PC-3 (cell line): ENCODE results near the gene VAV3. TPM values are rescaled to one million over a fixed set of nuclear protein-coding genes. Genes with fewer than 3 reads are reported as not detected.

Experiments used
- ATAC-seq: fragments of 200-7000 bp; cut with Tn5 transposase; 2 replicates; pipeline ENCODE4 v1.9.1; 2020; ENCODE audit warnings: mild to moderate bottlenecking, moderate library complexity
- BruUV-seq: library from RNA; stranded (reverse); fragments of 400-500 nt; replicated peaks from 2 replicates; lab custom pipeline; 2021; lab: Mats Ljungman, UMichigan
- CTCF ChIA-PET: fragments of 300-600 bp; sonication (Branson Sonifier 250); formaldehyde crosslinking; loops from one replicate; lab custom pipeline; 2022; ENCODE audit warnings: antibody characterized with exemption; lab: Charles Lee
- POLR2A ChIA-PET: fragments of 300-600 bp; sonication (Branson Sonifier 250); formaldehyde crosslinking; loops from one replicate; lab custom pipeline; 2022; ENCODE audit warnings: antibody characterized with exemption; ENCODE audit not compliant: unreplicated experiment; lab: Charles Lee
- DNase-seq: peaks from one replicate; pipeline ENCODE4 v3.0.0-alpha.2; 2015
- H2AFZ ChIP-seq: fragments of 300-600 bp; sonication (generic); 2 replicates; pipeline ENCODE4 v1.6.0; 2016; ENCODE audit warnings: antibody characterized with exemption, low read length
- H3F3A ChIP-seq: fragments of 300-600 bp; sonication (generic); one replicate; pipeline ENCODE4 v1.6.0; 2017; ENCODE audit warnings: antibody characterized with exemption, low read length, control low read depth, mild to moderate bottlenecking; ENCODE audit not compliant: unreplicated experiment
- H3K27ac ChIP-seq: fragments of 300-600 bp; sonication (generic); 2 replicates; pipeline ENCODE4 v1.5.1; 2016; ENCODE audit warnings: mild to moderate bottlenecking, low read length
- H3K27me3 ChIP-seq: fragments of 300-600 bp; sonication (generic); 2 replicates; pipeline ENCODE4 v1.6.1; 2016; ENCODE audit warnings: low read length, mixed read lengths
- H3K36me3 ChIP-seq: fragments of 300-600 bp; sonication (generic); 2 replicates; pipeline ENCODE4 v1.6.1; 2016; ENCODE audit warnings: low read depth, mixed run types, low read length, mixed read lengths
- H3K4me1 ChIP-seq: fragments of 300-600 bp; sonication (generic); 2 replicates; pipeline ENCODE4 v1.5.1; 2016; ENCODE audit warnings: low read length; ENCODE audit not compliant: insufficient read depth
- H3K4me2 ChIP-seq: fragments of 300-600 bp; sonication (generic); 2 replicates; pipeline ENCODE4 v1.6.0; 2016; ENCODE audit warnings: low read length
- H3K4me3 ChIP-seq: fragments of 300-600 bp; sonication (generic); 2 replicates; pipeline ENCODE4 v1.5.1; 2016; ENCODE audit warnings: mild to moderate bottlenecking, low read length, mixed read lengths
- H3K79me2 ChIP-seq: fragments of 300-600 bp; sonication (generic); 2 replicates; pipeline ENCODE4 v1.6.1; 2017; ENCODE audit warnings: low read length, mixed read lengths
- H3K9ac ChIP-seq: fragments of 300-600 bp; sonication (generic); 2 replicates; pipeline ENCODE4 v1.6.0; 2016; ENCODE audit warnings: mild to moderate bottlenecking, low read length
- H3K9me2 ChIP-seq: fragments of 300-600 bp; sonication (generic); replicated peaks from 2 replicates; pipeline ENCODE4 v1.6.1; 2016; ENCODE audit warnings: mixed run types, low read length, mixed read lengths
- H3K9me3 ChIP-seq: fragments of 300-600 bp; sonication (generic); 2 replicates; pipeline ENCODE4 v1.6.1; 2016; ENCODE audit warnings: low read length, mixed read lengths
- H4K20me1 ChIP-seq: fragments of 300-600 bp; sonication (generic); 2 replicates; pipeline ENCODE4 v1.6.1; 2016; ENCODE audit warnings: low read length, mixed read lengths
- EZH2 ChIP-seq: fragments of 300-600 bp; sonication (generic); IDR thresholded peaks from one replicate; pipeline ENCODE4 v1.6.1; 2017; ENCODE audit warnings: antibody characterized with exemption, mild to moderate bottlenecking, low read length; ENCODE audit not compliant: unreplicated experiment
- EZH2phosphoT487 ChIP-seq: fragments of 300-600 bp; sonication (generic); IDR thresholded peaks from 2 replicates; pipeline ENCODE4 v1.6.1; 2018; ENCODE audit warnings: mild to moderate bottlenecking, antibody characterized with exemption, low read length, borderline replicate concordance
- intact Hi-C: fragments of 100-400 bp; cut with micrococcal nuclease; formaldehyde crosslinking; loops from 2 replicates; pipeline ENCODE4 v1.9.0; 2023
- total RNA-seq: library from RNA; depleted of rRNA; stranded (reverse); fragments of >200 nt; gene quantifications from 2 replicates; pipeline ENCODE4 v1.2.3, GENCODE V29; 2014
- TF ChIP-seq, protein P1 (sequence below): fragments of 300-600 bp; sonication (generic); conservative IDR thresholded peaks from 2 replicates; pipeline ENCODE4 v1.5.1; 2017; ENCODE audit warnings: antibody characterized with exemption, low read depth, mild to moderate bottlenecking, low read length

The VAV3 gene
- total RNA-seq, 1 experiment from 2014 or later = 0.73 TPM

DNA sequence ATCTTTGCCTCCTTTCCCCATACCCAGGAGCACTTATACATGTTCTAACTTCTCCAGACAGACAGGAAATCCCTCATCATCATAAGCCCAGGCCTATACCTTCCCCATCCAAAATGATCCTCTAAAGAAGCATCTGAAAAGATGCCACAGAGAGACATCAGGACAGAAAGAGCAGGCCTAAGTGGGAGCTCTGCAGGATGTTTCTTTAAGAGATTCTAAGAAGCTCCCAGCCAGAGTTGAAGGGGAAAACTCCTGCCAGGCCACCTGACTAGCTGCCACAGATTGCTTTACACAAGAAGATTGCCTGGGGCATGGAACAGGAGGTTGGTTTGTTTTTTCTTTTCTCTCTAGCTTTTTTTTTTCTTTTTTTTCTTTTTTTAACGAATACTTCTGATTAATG lies 275.8 kb downstream of the VAV3 start:
- ATAC-seq = peak; percentile 41
- no peaks in the 10 kb centered on the region for H3F3A ChIP-seq
- CTCF ChIA-PET = no interaction called here
- no peaks in the 10 kb centered on the region for H3K27me3 ChIP-seq
- H2AFZ ChIP-seq = no peak overlapping the region
- peak overlapping the region; percentile 45 for H3K9ac ChIP-seq
- BruUV-seq = no TSS peak
- no peaks in the 10 kb centered on the region for H4K20me1 ChIP-seq
- peaks cover 55% of the 10 kb centered on the region for H3K4me1 ChIP-seq
- TF ChIP-seq EZH2 (no peak), EZH2phosphoT487 (no peak)
- TF ChIP-seq, protein P1, sequence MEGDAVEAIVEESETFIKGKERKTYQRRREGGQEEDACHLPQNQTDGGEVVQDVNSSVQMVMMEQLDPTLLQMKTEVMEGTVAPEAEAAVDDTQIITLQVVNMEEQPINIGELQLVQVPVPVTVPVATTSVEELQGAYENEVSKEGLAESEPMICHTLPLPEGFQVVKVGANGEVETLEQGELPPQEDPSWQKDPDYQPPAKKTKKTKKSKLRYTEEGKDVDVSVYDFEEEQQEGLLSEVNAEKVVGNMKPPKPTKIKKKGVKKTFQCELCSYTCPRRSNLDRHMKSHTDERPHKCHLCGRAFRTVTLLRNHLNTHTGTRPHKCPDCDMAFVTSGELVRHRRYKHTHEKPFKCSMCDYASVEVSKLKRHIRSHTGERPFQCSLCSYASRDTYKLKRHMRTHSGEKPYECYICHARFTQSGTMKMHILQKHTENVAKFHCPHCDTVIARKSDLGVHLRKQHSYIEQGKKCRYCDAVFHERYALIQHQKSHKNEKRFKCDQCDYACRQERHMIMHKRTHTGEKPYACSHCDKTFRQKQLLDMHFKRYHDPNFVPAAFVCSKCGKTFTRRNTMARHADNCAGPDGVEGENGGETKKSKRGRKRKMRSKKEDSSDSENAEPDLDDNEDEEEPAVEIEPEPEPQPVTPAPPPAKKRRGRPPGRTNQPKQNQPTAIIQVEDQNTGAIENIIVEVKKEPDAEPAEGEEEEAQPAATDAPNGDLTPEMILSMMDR = no peak
- POLR2A ChIA-PET = no interaction called here
- H3K4me2 ChIP-seq = peak overlapping the region; percentile 69
- H3K4me3 ChIP-seq = 0 out of 2 replicates have a peak overlapping the region, but pooled peaks have one; percentile 22
- peak; percentile 72 for DNase-seq
- H3K36me3 ChIP-seq = no peaks in the 10 kb centered on the region
- H3K79me2 ChIP-seq = no peaks in the 10 kb centered on the region
- peak overlapping the region; percentile 88 for H3K27ac ChIP-seq
- intact Hi-C loops = loop anchor here (2.0 to 10.0 kb wide), 2 partner anchors 60 to 524 kb away; no protein-coding TSS in a partner anchor
- H3K9me2 ChIP-seq = no peaks in the 10 kb centered on the region
- no peaks in the 10 kb centered on the region for H3K9me3 ChIP-seq

DNA sequence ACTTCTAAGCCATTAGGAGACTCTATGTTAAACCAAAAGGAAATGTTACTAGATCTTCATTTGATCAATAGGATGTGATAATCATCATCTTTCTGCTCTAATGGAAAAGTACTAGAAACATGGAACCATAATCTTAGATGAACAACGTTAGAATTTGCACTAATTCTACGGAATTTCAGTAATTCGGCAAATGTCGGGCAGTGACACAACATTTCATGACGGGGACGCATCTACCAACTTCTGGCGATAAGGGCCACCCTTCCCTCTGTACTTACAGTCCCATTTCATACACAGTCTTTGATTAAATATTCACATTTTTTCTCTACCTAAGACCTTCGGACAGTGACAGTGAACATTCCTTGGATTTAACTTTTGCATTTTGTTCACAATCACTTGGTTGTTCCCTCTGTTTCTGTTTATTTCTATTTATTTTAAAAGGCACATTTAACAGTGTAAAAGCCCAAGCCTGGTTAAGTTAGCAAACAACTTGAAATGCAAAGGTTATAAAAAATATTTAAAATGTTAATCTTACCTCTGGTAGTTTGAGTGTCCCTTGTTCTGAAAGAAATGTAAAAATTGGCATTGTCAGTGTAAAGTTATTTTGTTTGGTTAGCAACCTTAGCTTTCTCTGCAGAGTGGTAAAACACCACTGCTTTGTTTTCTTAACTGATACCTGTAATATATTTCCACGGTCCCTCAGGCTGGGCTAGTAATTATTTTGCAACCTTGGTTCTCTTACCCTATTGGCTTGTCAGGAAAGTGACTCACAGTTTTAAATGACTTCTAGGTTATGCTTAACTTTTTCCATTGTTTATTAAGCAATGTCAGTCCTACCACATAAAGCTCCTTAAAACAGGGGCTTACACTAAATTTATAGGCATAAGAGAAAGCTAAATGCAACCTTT lies 276.9 kb downstream of the VAV3 start:
- Histone ChIP-seq H3K4me1 (peaks cover 66% of the 10 kb centered on the region), H3K9me3 (no peaks in the 10 kb centered on the region), H3K27me3 (no peaks in the 10 kb centered on the region), H4K20me1 (no peaks in the 10 kb centered on the region), H3K27ac (peak overlapping the region; percentile 88), H3K36me3 (no peaks in the 10 kb centered on the region), H3F3A (peaks cover 4% of the 10 kb centered on the region), H3K9me2 (no peaks in the 10 kb centered on the region), H3K79me2 (no peaks in the 10 kb centered on the region), H3K4me3 (peak overlapping the region; percentile 22; the same call in 1 of the 2 replicates), H2AFZ (no peak overlapping the region), H3K9ac (peak overlapping the region; percentile 45), H3K4me2 (peak overlapping the region; percentile 69)
- BruUV-seq = no TSS peak
- peak; percentile 85 for ATAC-seq
- peak; percentile 94 for DNase-seq
- ChIA-PET CTCF (interaction anchor here (0.5 kb wide), 1 partner anchor 95 kb away, joined by 3 read pairs; no protein-coding TSS in a partner anchor), POLR2A (no interaction called here)
- TF ChIP-seq, protein P1 = no peak
- intact Hi-C loops = loop anchor here (1.0 to 10.0 kb wide), 3 partner anchors 61 to 523 kb away; no protein-coding TSS in a partner anchor
